Activated B cell treated with CpG ODN at 0.5 μM for 24 hours (primary cell): Measurements from ENCODE around the gene CACNB4. TPM values are rescaled to one million over a fixed set of nuclear protein-coding genes. Genes with fewer than 3 reads are reported as not detected.

Experiments
- ATAC-seq: fragments of 200-7000 bp; cut with Tn5 transposase; one replicate; pipeline ENCODE4 v1.10.0; 2021; ENCODE audit warnings: low read depth, mild to moderate bottlenecking, moderate library complexity
- CTCF ChIA-PET: fragments of 350-600 bp; sonication (Branson Sonifier 250); formaldehyde crosslinking; loops from one replicate; lab custom pipeline; 2021; ENCODE audit warnings: antibody characterized with exemption; lab: Charles Lee
- POLR2A ChIA-PET: fragments of 350-600 bp; sonication (Branson Sonifier 250); formaldehyde crosslinking; loops from one replicate; lab custom pipeline; 2021; ENCODE audit warnings: antibody characterized with exemption; lab: Charles Lee
- DNase-seq: peaks from one replicate; pipeline ENCODE4 v3.0.0; 2022
- H3K27ac Mint-ChIP-seq: one replicate; pipeline ENCODE4 v1.8.0; 2020; ENCODE audit warnings: mixed read lengths
- H3K27me3 Mint-ChIP-seq: one replicate; pipeline ENCODE4 v1.8.0; 2021; ENCODE audit warnings: mixed read lengths
- H3K36me3 Mint-ChIP-seq: one replicate; pipeline ENCODE4 v1.8.0; 2021; ENCODE audit warnings: low read depth, mixed read lengths
- H3K4me1 Mint-ChIP-seq: one replicate; pipeline ENCODE4 v1.8.0; 2021; ENCODE audit warnings: mixed read lengths
- H3K4me3 Mint-ChIP-seq: one replicate; pipeline ENCODE4 v1.8.0; 2020; ENCODE audit warnings: mild to moderate bottlenecking, mixed read lengths
- H3K9me3 Mint-ChIP-seq: one replicate; pipeline ENCODE4 v1.8.0; 2020; ENCODE audit warnings: mixed read lengths
- intact Hi-C: fragments of 100-400 bp; cut with micrococcal nuclease; formaldehyde crosslinking; loops from one replicate; pipeline ENCODE4 v1.15.1; 2024
- total RNA-seq: library from RNA; stranded (reverse); gene quantifications from 2 replicates; pipeline ENCODE4 v1.2.3, GENCODE V29; 2022
- TF ChIP-seq, protein P1 (sequence below): fragments of 200-600 bp; IDR thresholded peaks from one replicate; pipeline ENCODE4 v1.8.0; 2022; ENCODE audit warnings: antibody characterized with exemption, mild to moderate bottlenecking

Gene CACNB4
- total RNA-seq, 1 donor from 2014 or later: 0.86 TPM

DNA sequence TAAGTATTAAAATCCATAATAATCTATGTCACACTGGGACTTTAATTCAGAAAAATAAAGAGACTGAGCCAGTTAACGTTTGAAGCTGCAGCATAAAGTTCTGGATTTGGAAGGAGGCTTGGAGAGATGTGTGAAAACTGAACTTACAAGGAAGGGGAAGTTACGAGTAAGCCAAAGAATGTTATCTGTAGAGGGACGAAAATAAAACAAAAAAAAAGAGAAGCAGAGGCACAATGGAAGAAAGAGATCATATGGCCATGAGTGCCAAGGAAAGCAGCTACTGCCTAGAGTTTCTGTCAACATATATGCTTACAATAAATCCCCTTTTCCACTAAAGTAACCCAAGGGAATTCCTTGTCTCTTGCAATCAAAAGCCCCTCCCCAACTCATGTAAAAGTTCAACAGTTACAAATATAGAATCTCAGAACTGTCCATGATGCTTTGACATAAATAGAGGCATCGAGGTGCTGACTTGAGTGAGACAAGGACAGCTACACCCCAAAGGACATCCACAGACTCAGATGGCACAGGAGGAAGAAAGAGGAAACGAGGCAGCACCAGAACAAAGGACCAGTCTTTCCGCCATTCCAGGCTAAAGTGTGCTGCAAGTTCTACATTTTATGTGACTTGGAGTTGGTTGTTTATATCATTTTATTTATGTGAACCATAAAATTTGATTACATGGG lies 254.5 kb downstream of the CACNB4 start:
- Mint-ChIP-seq H3K4me3 (no peak overlapping the region), H3K4me1 (peaks cover 36% of the 10 kb centered on the region), H3K27me3 (no peaks in the 10 kb centered on the region), H3K9me3 (no peaks in the 10 kb centered on the region), H3K27ac (no peak overlapping the region), H3K36me3 (no peaks in the 10 kb centered on the region)
- intact Hi-C loops: no loop called here
- TF ChIP-seq, protein P1, sequence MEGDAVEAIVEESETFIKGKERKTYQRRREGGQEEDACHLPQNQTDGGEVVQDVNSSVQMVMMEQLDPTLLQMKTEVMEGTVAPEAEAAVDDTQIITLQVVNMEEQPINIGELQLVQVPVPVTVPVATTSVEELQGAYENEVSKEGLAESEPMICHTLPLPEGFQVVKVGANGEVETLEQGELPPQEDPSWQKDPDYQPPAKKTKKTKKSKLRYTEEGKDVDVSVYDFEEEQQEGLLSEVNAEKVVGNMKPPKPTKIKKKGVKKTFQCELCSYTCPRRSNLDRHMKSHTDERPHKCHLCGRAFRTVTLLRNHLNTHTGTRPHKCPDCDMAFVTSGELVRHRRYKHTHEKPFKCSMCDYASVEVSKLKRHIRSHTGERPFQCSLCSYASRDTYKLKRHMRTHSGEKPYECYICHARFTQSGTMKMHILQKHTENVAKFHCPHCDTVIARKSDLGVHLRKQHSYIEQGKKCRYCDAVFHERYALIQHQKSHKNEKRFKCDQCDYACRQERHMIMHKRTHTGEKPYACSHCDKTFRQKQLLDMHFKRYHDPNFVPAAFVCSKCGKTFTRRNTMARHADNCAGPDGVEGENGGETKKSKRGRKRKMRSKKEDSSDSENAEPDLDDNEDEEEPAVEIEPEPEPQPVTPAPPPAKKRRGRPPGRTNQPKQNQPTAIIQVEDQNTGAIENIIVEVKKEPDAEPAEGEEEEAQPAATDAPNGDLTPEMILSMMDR: no peak
- ChIA-PET POLR2A (no interaction called here), CTCF (no interaction called here)
- no peak for ATAC-seq
- no peak for DNase-seq

DNA sequence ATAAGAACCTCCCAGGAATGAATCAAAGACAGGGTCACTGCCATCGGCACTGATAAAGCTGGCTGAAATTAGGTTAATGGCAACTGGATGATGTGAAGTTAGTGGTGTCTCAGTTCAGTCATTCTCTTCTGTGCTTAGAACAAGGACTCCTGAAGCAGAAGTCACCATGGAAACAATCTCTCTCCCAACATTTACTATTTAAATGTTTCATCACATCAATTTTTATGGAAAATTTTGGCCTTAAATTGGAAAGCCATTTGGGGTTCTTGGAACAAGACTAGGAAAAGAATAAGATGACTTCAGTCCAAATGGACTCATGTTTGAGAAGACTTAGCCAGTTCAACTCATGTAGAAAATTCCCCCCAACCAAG lies 255.2 kb downstream of the CACNB4 start:
- no peak overlapping the region for H3K4me3 Mint-ChIP-seq
- TF ChIP-seq, protein P1: no peak
- ChIA-PET CTCF (no interaction called here), POLR2A (no interaction called here)
- H3K27ac Mint-ChIP-seq: no peak overlapping the region
- no peaks in the 10 kb centered on the region for H3K27me3 Mint-ChIP-seq
- ATAC-seq (no peak), DNase-seq (no peak)
- intact Hi-C loops: loop anchor here (2.0 kb wide), 1 partner anchor 15 kb away; the partner anchor contains the start of gene ARL5A
- peaks cover 36% of the 10 kb centered on the region for H3K4me1 Mint-ChIP-seq
- H3K9me3 Mint-ChIP-seq: no peaks in the 10 kb centered on the region
- no peaks in the 10 kb centered on the region for H3K36me3 Mint-ChIP-seq

DNA sequence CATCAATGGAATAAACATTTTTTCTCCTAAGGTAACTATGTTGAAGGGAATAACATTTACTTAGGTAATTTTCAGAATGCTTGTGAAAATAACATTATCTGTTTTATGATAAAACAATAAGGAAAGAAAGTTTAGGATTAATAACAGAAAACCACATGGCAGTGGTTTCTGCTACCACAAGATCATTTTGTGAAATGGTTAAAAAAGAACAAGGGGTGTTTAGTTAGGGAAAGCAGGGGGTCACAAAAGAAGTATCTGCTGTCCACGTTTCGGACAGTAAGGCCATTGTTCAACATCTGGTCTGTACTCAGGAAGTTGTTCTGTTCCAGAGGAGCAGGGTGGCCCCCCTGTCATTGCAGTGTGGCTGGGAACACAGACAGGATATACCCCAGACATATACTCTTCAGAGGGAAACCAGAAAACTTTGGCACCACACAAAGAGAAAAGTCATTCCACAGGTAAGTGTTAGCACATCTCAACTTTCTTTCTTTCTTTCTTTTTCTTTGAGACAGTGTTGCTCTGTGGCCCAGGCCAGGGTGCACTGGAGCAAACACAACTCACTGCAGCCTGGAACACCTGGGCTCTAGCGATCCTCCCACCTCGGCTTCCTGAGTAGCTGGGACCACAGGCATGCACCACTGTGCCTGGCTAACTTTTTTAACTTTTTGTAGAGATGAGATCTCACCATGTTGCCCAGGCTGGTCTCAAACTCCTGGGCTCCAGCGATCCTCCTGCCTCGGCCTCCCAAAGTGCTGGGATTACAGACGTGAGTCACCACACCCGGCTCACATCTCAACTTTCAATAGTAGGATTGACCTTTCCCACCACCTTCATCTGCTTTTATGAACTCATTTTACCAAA lies 255.8 kb downstream of the CACNB4 start:
- Mint-ChIP-seq H3K4me1 (peaks cover 36% of the 10 kb centered on the region), H3K9me3 (no peaks in the 10 kb centered on the region), H3K4me3 (no peak overlapping the region), H3K27ac (no peak overlapping the region), H3K27me3 (no peaks in the 10 kb centered on the region), H3K36me3 (no peaks in the 10 kb centered on the region)
- ChIA-PET POLR2A (no interaction called here), CTCF (no interaction called here)
- TF ChIP-seq, protein P1: no peak
- ATAC-seq (no peak), DNase-seq (no peak)
- intact Hi-C loops: loop anchor here (2.0 kb wide), 1 partner anchor 14 kb away; the partner anchor contains the start of gene ARL5A

DNA sequence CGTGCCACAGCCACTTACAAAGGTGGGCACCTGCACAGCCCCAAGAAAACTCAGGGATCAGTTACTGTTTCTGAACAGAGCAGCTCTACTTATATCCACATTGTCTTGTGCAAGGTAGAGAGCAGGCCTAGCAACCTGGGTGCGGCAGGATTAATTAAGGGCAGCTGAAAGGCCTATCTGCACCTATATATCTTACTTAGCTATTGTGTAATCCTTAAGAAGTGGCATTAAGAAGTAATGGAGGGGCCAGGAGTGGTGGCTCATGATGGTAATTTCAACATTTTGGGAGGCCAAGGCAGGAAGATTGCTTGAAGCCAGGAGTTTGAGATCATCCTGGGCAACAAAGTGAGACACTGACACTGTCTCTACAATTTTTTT lies 257.8 kb downstream of the CACNB4 start:
- TF ChIP-seq, protein P1: no peak
- DNase-seq (no peak), ATAC-seq (no peak)
- Mint-ChIP-seq H3K4me3 (no peak overlapping the region), H3K4me1 (peaks cover 35% of the 10 kb centered on the region), H3K27me3 (no peaks in the 10 kb centered on the region), H3K9me3 (no peaks in the 10 kb centered on the region), H3K27ac (no peak overlapping the region), H3K36me3 (no peaks in the 10 kb centered on the region)
- ChIA-PET CTCF (no interaction called here), POLR2A (interaction anchor here (0.6 to 2.2 kb wide), 6 partner anchors 13 to 885 kb away, joined by 3 to 6 read pairs (median 3); partner anchors contain the start of gene ARL5A)
- intact Hi-C loops: no loop called here
